B cell (primary cell): ENCODE measurements around the gene TANC1. TPM values are rescaled to one million over a fixed set of nuclear protein-coding genes. Genes with fewer than 3 reads are reported as not detected.

Experiments used
- ATAC-seq: fragments of 200-7000 bp; cut with Tn5 transposase; one replicate; pipeline ENCODE4 v1.10.0; 2021; ENCODE audit warnings: low read depth, mild to moderate bottlenecking, moderate number of reproducible peaks, moderate library complexity
- CTCF ChIA-PET: fragments of 350-600 bp; sonication (Branson Sonifier 250); formaldehyde crosslinking; loops from one replicate; lab custom pipeline; 2021; ENCODE audit warnings: antibody characterized with exemption, inconsistent platforms; lab: Charles Lee
- POLR2A ChIA-PET: fragments of 350-600 bp; sonication (Branson Sonifier 250); formaldehyde crosslinking; loops from one replicate; lab custom pipeline; 2021; ENCODE audit warnings: antibody characterized with exemption; lab: Charles Lee
- DNase-seq: peaks from one replicate; pipeline ENCODE4 v3.0.0; 2013
- H2AFZ ChIP-seq: 2 replicates; pipeline ENCODE4 v1.6.1; 2012; ENCODE audit warnings: mild to moderate bottlenecking, low read depth, low read length; ENCODE audit not compliant: insufficient read depth, poor library complexity, severe bottlenecking
- H3K27ac ChIP-seq, 2 donors: 1 replicate in 1 of 2; 2 replicates in 1 of 2; pipeline ENCODE4 v1.5.1; 2012 to 2013; ENCODE audit warnings: low read length in 2 of 2, mild to moderate bottlenecking in 2 of 2, moderate library complexity in 1 of 2
- H3K27me3 ChIP-seq, 4 experiments: fragments of 200-600 bp in 1 of 4; sonication (generic) in 1 of 4; replicated peaks in 1 of 4; 1 replicate in 2 of 4; 2 replicates in 2 of 4; pipeline versions ENCODE4 v1.6.1 to v1.7.0; 2013 to 2016; ENCODE audit warnings: low read length in 3 of 4, mild to moderate bottlenecking in 2 of 4, mixed read lengths in 1 of 4, moderate library complexity in 1 of 4; ENCODE audit not compliant: insufficient read depth in 4 of 4, control insufficient read depth in 3 of 4; ENCODE audit errors: control extremely low read depth in 1 of 4
- H3K36me3 ChIP-seq, 2 experiments: replicated peaks in 1 of 2; 1 replicate in 1 of 2; 2 replicates in 1 of 2; pipeline versions ENCODE4 v1.6.1 to v1.7.1; 2013; ENCODE audit warnings: low read length in 1 of 2; ENCODE audit not compliant: insufficient read depth in 2 of 2, control insufficient read depth in 1 of 2; ENCODE audit errors: control extremely low read depth in 1 of 2, extremely low read depth in 1 of 2
- H3K4me1 ChIP-seq, 2 donors: fragments of 200-600 bp in 1 of 2; sonication (generic) in 1 of 2; 1 replicate in 1 of 2; 2 replicates in 1 of 2; pipeline versions ENCODE4 v1.5.1 to v1.6.1; 2013 to 2017; ENCODE audit warnings: low read length in 2 of 2; ENCODE audit not compliant: control insufficient read depth in 2 of 2, insufficient read depth in 2 of 2
- H3K4me2 ChIP-seq: replicated peaks from 2 replicates; pipeline ENCODE3; 2012; ENCODE audit warnings: mild to moderate bottlenecking, low read depth, low read length; ENCODE audit not compliant: poor library complexity, severe bottlenecking
- H3K4me3 ChIP-seq, 5 experiments: fragments of 200-600 bp in 1 of 5; sonication (generic) in 1 of 5; 1 replicate in 3 of 5; 2 replicates in 2 of 5; pipeline versions ENCODE4 v1.5.1 to v1.7.0; 2011 to 2016; ENCODE audit warnings: low read length in 4 of 5, mild to moderate bottlenecking in 4 of 5, low read depth in 2 of 5, control low read depth in 1 of 5, moderate library complexity in 1 of 5; ENCODE audit not compliant: insufficient read depth in 1 of 5; ENCODE audit errors: control extremely low read depth in 1 of 5, extremely low read depth in 1 of 5
- H3K79me2 ChIP-seq: fragments of 200-600 bp; sonication (generic); one replicate; pipeline ENCODE4 v1.6.0; 2016; ENCODE audit warnings: low read length; ENCODE audit not compliant: control insufficient read depth, insufficient read depth
- H3K9ac ChIP-seq: fragments of 200-600 bp; sonication (generic); 2 replicates; pipeline ENCODE4 v1.6.1; 2017; ENCODE audit warnings: mild to moderate bottlenecking, low read length, moderate library complexity
- H3K9me3 ChIP-seq, 3 donors: one replicate each; pipeline versions ENCODE4 v1.6.1 to v1.7.1; 2013; ENCODE audit warnings: low read length in 2 of 3; ENCODE audit not compliant: control insufficient read depth in 2 of 3, insufficient read depth in 1 of 3; ENCODE audit errors: control extremely low read depth in 1 of 3
- H4K20me1 ChIP-seq: 2 replicates; pipeline ENCODE4 v1.6.0; 2012; ENCODE audit warnings: mild to moderate bottlenecking, low read length; ENCODE audit not compliant: insufficient read depth, control insufficient read depth, poor library complexity, severe bottlenecking
- H3K27ac Mint-ChIP-seq: one replicate; pipeline ENCODE4 v1.8.0; 2021; ENCODE audit warnings: mixed read lengths
- H3K27me3 Mint-ChIP-seq: one replicate; pipeline ENCODE4 v1.8.0; 2021; ENCODE audit warnings: mixed read lengths
- H3K4me1 Mint-ChIP-seq: one replicate; pipeline ENCODE4 v1.8.0; 2021; ENCODE audit warnings: mixed read lengths
- H3K4me3 Mint-ChIP-seq: one replicate; pipeline ENCODE4 v1.8.0; 2021; ENCODE audit warnings: mixed read lengths
- H3K9me3 Mint-ChIP-seq: one replicate; pipeline ENCODE4 v1.8.0; 2022; ENCODE audit warnings: mixed read lengths; ENCODE audit not compliant: insufficient read depth
- CTCF ChIP-seq: fragments of 200-600 bp; IDR thresholded peaks from one replicate; pipeline ENCODE4 v1.8.0; 2022; ENCODE audit warnings: antibody characterized with exemption, mild to moderate bottlenecking
- EZH2 ChIP-seq: IDR thresholded peaks from 2 replicates; pipeline ENCODE4 v1.6.1; 2012; ENCODE audit warnings: borderline replicate concordance, low read depth, mild to moderate bottlenecking, moderate library complexity, low read length; ENCODE audit not compliant: insufficient read depth, poor library complexity, severe bottlenecking
- WGBS: methylation state at CpG from one replicate; pipeline ENCODE4 v1.1.5; 2013; ENCODE audit warnings: missing lambda C conversion rate; ENCODE audit not compliant: insufficient coverage; 5-methylcytosine and 5-hydroxymethylcytosine counted together
- intact Hi-C: fragments of 100-400 bp; cut with micrococcal nuclease; formaldehyde crosslinking; loops from one replicate; pipeline ENCODE4 v1.10.0; 2022
- polyA plus RNA-seq: library from polyadenylated mRNA; depleted of rRNA; stranded (reverse); fragments of >200 nt; gene quantifications from 2 replicates; pipeline ENCODE4 v1.2.3, GENCODE V29; 2012
- total RNA-seq, 2 donors: library from RNA; stranded (reverse); fragments of 120-200 nt in 1 of 2; gene quantifications; 1 replicate in 1 of 2; 2 replicates in 1 of 2; pipeline versions ENCODE4 v1.2.3 to v1.2.4, GENCODE V29; 2013 to 2022

TANC1 gene
- total and polyA plus RNA-seq, 2 donors (not counting 1 experiment from before 2014, with no cell fraction given) = 0.13 TPM; not detected in 1

GRCh38 chr2:159217676-159218075, 249.2 kb downstream of the TANC1 start:
- Mint-ChIP-seq H3K4me3 (no peak overlapping the region), H3K9me3 (no peaks in the 10 kb centered on the region), H3K27me3 (peaks cover 3% of the 10 kb centered on the region), H3K4me1 (no peaks in the 10 kb centered on the region), H3K27ac (no peak overlapping the region)
- no peak overlapping the region for H3K9ac ChIP-seq
- no peaks in the 10 kb centered on the region for H3K27me3 ChIP-seq
- no peak for DNase-seq
- no peak overlapping the region for H2AFZ ChIP-seq
- H4K20me1 ChIP-seq = no peaks in the 10 kb centered on the region
- CTCF ChIA-PET = no interaction called here
- WGBS = 89% methylated on average over 5 of the region's 5 CpGs
- no peaks in the 10 kb centered on the region for H3K79me2 ChIP-seq
- H3K36me3 ChIP-seq = no peaks in the 10 kb centered on the region
- TF ChIP-seq EZH2 = no peak
- no peak for TF ChIP-seq CTCF
- POLR2A ChIA-PET = no interaction called here
- H3K27ac ChIP-seq = no peak overlapping the region
- H3K9me3 ChIP-seq = peaks cover 0 to 10% (median 0%) of the 10 kb centered on the region in 3 donors
- no peaks in the 10 kb centered on the region for H3K4me1 ChIP-seq
- ATAC-seq = no peak
- intact Hi-C loops = no loop called here
- no peak overlapping the region for H3K4me2 ChIP-seq
- H3K4me3 ChIP-seq = no peak overlapping the region

- intact Hi-C loops = no loop called here
- Histone ChIP-seq H3K79me2 (no peaks in the 10 kb centered on the region), H3K4me3 (no peak overlapping the region), H3K4me1 (no peaks in the 10 kb centered on the region), H2AFZ (no peak overlapping the region), H3K27me3 (no peaks in the 10 kb centered on the region), H4K20me1 (no peaks in the 10 kb centered on the region), H3K9ac (no peak overlapping the region), H3K36me3 (no peaks in the 10 kb centered on the region), H3K27ac (no peak overlapping the region), H3K9me3 (peaks cover 0 to 10% (median 0%) of the 10 kb centered on the region in 3 donors), H3K4me2 (no peak overlapping the region)
- ChIA-PET POLR2A (no interaction called here), CTCF (no interaction called here)
- Mint-ChIP-seq H3K4me3 (no peak overlapping the region), H3K27ac (no peak overlapping the region), H3K9me3 (no peaks in the 10 kb centered on the region), H3K27me3 (peaks cover 6% of the 10 kb centered on the region), H3K4me1 (no peaks in the 10 kb centered on the region)
- WGBS = 95% methylated on average over 4 of the region's 6 CpGs
- ATAC-seq (no peak), DNase-seq (no peak)
- TF ChIP-seq CTCF (no peak), EZH2 (no peak)
Measured at GRCh38 chr2:159218389-159218788, 249.9 kb downstream of the TANC1 start.
